Activated B cell treated with CpG ODN at 0.5 μM for 24 hours (primary cell): ENCODE measurements around the gene SLC26A4. TPM values are rescaled to one million over a fixed set of nuclear protein-coding genes. Genes with fewer than 3 reads are reported as not detected.

ENCODE experiments used
- ATAC-seq: fragments of 200-7000 bp; cut with Tn5 transposase; one replicate; pipeline ENCODE4 v1.10.0; 2021; ENCODE audit warnings: low read depth, mild to moderate bottlenecking, moderate library complexity
- CTCF ChIA-PET: fragments of 350-600 bp; sonication (Branson Sonifier 250); formaldehyde crosslinking; loops from one replicate; lab custom pipeline; 2021; ENCODE audit warnings: antibody characterized with exemption; lab: Charles Lee
- POLR2A ChIA-PET: fragments of 350-600 bp; sonication (Branson Sonifier 250); formaldehyde crosslinking; loops from one replicate; lab custom pipeline; 2021; ENCODE audit warnings: antibody characterized with exemption; lab: Charles Lee
- DNase-seq: peaks from one replicate; pipeline ENCODE4 v3.0.0; 2022
- H3K27ac Mint-ChIP-seq: one replicate; pipeline ENCODE4 v1.8.0; 2020; ENCODE audit warnings: mixed read lengths
- H3K27me3 Mint-ChIP-seq: one replicate; pipeline ENCODE4 v1.8.0; 2021; ENCODE audit warnings: mixed read lengths
- H3K36me3 Mint-ChIP-seq: one replicate; pipeline ENCODE4 v1.8.0; 2021; ENCODE audit warnings: low read depth, mixed read lengths
- H3K4me1 Mint-ChIP-seq: one replicate; pipeline ENCODE4 v1.8.0; 2021; ENCODE audit warnings: mixed read lengths
- H3K4me3 Mint-ChIP-seq: one replicate; pipeline ENCODE4 v1.8.0; 2020; ENCODE audit warnings: mild to moderate bottlenecking, mixed read lengths
- H3K9me3 Mint-ChIP-seq: one replicate; pipeline ENCODE4 v1.8.0; 2020; ENCODE audit warnings: mixed read lengths
- intact Hi-C: fragments of 100-400 bp; cut with micrococcal nuclease; formaldehyde crosslinking; loops from one replicate; pipeline ENCODE4 v1.15.1; 2024
- total RNA-seq: library from RNA; stranded (reverse); gene quantifications from 2 replicates; pipeline ENCODE4 v1.2.3, GENCODE V29; 2022
- TF ChIP-seq, protein P1 (sequence below): fragments of 200-600 bp; IDR thresholded peaks from one replicate; pipeline ENCODE4 v1.8.0; 2022; ENCODE audit warnings: antibody characterized with exemption, mild to moderate bottlenecking

The SLC26A4 gene
- total RNA-seq, 1 donor from 2014 or later, result 0.13 TPM

DNA sequence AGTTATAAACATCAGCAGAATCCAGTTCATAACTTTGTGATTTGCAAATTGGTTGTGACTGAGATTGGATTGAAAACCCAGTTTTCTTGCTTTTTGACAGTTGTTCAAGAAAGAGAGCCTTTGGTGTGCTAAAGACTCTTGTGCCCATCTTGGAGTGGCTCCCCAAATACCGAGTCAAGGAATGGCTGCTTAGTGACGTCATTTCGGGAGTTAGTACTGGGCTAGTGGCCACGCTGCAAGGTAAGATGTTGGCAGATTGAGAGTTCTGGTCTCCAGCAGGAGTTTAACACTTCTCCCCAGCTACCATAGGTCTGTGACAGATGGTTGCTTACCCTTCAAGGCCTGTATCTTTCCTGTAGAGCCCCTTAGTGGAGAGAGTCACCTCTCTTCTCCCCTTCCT, 2.6 kb downstream of the SLC26A4 start:
- TF ChIP-seq, protein P1, sequence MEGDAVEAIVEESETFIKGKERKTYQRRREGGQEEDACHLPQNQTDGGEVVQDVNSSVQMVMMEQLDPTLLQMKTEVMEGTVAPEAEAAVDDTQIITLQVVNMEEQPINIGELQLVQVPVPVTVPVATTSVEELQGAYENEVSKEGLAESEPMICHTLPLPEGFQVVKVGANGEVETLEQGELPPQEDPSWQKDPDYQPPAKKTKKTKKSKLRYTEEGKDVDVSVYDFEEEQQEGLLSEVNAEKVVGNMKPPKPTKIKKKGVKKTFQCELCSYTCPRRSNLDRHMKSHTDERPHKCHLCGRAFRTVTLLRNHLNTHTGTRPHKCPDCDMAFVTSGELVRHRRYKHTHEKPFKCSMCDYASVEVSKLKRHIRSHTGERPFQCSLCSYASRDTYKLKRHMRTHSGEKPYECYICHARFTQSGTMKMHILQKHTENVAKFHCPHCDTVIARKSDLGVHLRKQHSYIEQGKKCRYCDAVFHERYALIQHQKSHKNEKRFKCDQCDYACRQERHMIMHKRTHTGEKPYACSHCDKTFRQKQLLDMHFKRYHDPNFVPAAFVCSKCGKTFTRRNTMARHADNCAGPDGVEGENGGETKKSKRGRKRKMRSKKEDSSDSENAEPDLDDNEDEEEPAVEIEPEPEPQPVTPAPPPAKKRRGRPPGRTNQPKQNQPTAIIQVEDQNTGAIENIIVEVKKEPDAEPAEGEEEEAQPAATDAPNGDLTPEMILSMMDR, result no peak
- ChIA-PET CTCF (no interaction called here), POLR2A (interaction anchor here (0.6 kb wide), 1 partner anchor 1450 kb away, joined by 4 read pairs; no protein-coding TSS in a partner anchor)
- intact Hi-C loops, result loop anchor here (5.0 kb wide), 1 partner anchor 36 kb away; no protein-coding TSS in a partner anchor
- no peak overlapping the region for H3K4me3 Mint-ChIP-seq
- H3K9me3 Mint-ChIP-seq, result no peaks in the 10 kb centered on the region
- H3K27ac Mint-ChIP-seq, result no peak overlapping the region
- no peaks in the 10 kb centered on the region for H3K36me3 Mint-ChIP-seq
- peaks cover 23% of the 10 kb centered on the region for H3K4me1 Mint-ChIP-seq
- DNase-seq (no peak), ATAC-seq (no peak)
- peaks cover 20% of the 10 kb centered on the region for H3K27me3 Mint-ChIP-seq

DNA sequence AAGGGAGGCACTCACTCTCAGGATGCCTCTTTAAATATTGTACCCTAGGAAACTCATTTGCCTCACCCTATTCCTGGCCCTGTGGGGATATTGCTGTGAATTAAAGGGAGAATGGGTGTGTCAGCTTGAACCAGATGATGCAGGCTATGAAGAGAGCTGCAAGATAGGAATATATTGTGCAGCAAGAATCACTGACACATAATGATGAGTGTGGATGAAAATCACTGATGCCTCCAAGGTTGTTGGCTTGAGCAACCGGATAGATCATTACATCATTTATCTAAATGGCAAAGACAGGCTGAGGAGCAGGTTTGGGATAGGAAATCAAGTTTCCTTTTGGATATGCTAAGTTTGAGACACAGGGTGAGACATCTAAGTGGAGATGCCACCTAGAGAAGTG, 6.2 kb downstream of the SLC26A4 start:
- Mint-ChIP-seq H3K9me3 (no peaks in the 10 kb centered on the region), H3K4me1 (peaks cover 6% of the 10 kb centered on the region), H3K4me3 (no peak overlapping the region), H3K27me3 (peaks cover 10% of the 10 kb centered on the region), H3K36me3 (no peaks in the 10 kb centered on the region), H3K27ac (no peak overlapping the region)
- POLR2A ChIA-PET, result no interaction called here
- DNase-seq, result no peak
- TF ChIP-seq, protein P1, result no peak
- no peak for ATAC-seq
- intact Hi-C loops, result no loop called here
- CTCF ChIA-PET, result no interaction called here

DNA sequence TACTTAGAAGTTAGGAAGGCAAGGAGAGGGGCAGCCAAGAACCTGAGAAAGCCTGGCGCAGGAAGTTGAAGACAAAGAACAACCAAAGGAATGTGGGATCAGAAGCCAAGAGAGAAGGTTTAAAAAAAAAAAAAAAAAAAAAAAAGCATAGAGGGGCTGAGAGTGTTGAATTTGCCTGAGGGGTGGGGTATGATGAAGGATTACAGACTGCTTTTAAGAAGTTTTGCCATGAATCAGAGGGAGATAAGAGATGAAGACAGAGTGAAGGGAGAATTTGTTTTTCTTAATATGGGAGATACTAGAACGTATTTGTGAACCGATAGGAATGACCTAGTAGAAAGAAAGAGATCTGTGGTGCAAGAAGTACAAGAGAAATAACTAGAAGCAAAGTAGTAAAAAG, 6.7 kb downstream of the SLC26A4 start:
- ChIA-PET POLR2A (no interaction called here), CTCF (no interaction called here)
- Mint-ChIP-seq H3K4me3 (no peak overlapping the region), H3K27ac (no peak overlapping the region), H3K4me1 (peaks cover 4% of the 10 kb centered on the region), H3K36me3 (no peaks in the 10 kb centered on the region), H3K27me3 (peaks cover 8% of the 10 kb centered on the region), H3K9me3 (no peaks in the 10 kb centered on the region)
- intact Hi-C loops, result no loop called here
- no peak for DNase-seq
- TF ChIP-seq, protein P1, result no peak
- no peak for ATAC-seq

DNA sequence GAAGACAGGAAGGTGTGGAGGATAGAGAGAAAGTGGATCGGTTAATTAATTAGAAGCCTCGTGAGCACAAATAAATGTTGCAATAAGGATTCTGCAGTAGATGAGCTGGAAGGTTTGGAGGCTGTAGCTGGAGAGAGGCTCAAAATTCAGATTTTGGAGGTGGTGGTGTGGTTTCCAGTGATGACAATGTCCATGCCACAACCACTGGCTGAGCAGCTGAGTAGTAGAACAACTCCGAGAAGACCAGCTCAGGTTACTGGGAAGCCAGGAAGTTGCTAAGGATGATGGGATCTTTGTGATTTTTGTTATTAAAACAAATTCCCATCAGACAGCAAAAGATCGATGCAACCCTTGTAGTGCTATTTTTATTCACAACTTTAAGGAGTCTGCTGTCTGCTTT, 7.7 kb downstream of the SLC26A4 start:
- Mint-ChIP-seq H3K36me3 (no peaks in the 10 kb centered on the region), H3K27ac (no peak overlapping the region), H3K27me3 (peaks cover 6% of the 10 kb centered on the region), H3K9me3 (no peaks in the 10 kb centered on the region), H3K4me3 (no peak overlapping the region), H3K4me1 (peaks cover 4% of the 10 kb centered on the region)
- DNase-seq (no peak), ATAC-seq (no peak)
- ChIA-PET CTCF (no interaction called here), POLR2A (no interaction called here)
- TF ChIP-seq, protein P1, result no peak
- intact Hi-C loops, result no loop called here

DNA sequence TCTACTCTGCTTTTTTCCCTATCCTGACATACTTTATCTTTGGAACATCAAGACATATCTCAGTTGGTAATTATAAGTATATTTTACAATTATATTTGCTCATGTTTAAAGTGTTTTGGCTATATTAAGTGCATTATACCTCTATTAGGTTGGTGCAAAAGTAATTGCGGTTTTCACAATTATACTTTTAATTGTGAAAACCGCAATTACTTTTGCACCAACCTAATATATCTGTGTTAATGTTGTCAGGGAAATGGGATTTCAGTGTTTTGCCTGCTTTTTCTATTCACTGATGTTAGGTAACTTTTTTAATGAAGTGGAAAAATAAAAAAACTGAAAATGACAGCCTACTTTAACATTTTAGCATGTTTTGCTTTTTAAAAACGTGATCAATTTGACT, 11.6 kb downstream of the SLC26A4 start:
- POLR2A ChIA-PET, result no interaction called here

More for the DNA sequence above, 11.6 kb downstream of the SLC26A4 start:
- H3K36me3 Mint-ChIP-seq, result no peaks in the 10 kb centered on the region
- peaks cover 13% of the 10 kb centered on the region for H3K4me1 Mint-ChIP-seq
- H3K4me3 Mint-ChIP-seq, result no peak overlapping the region
- no peak overlapping the region for H3K27ac Mint-ChIP-seq
- TF ChIP-seq, protein P1, result no peak
- ATAC-seq, result no peak
- no peaks in the 10 kb centered on the region for H3K9me3 Mint-ChIP-seq
- intact Hi-C loops, result no loop called here
- CTCF ChIA-PET, result no interaction called here
- no peaks in the 10 kb centered on the region for H3K27me3 Mint-ChIP-seq
- DNase-seq, result no peak
